ENCODE measurements around the gene TMEM14C.

Gene TMEM14C

DNA sequence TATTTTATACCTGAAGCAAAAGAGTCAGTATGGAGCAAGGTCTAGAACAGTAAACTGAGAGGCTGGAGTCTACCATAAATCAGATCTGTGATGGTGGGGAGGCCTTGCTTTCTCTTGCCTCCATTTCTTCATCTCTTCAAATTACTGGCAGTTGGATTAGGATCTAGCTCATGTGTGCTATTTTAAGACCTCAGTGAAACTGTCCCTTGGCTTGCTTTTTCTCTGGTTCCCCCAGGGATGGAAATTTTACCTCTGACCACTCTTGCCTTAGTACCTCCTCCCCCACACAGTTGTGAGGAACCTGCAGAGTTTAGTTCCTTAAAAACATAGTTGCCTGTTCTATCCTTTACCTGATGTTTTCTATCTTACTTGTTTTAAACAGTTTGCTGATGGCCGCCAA is 33.2 kb downstream of the TMEM14C start:
- H3K9me3 ChIP-seq, result no peaks in the 10 kb centered on the region
- H3K4me1 ChIP-seq, result no peaks in the 10 kb centered on the region
- intact Hi-C loops (cut with DNase I; ENCODE audit: low total_unique reads), result no loop called here
- no peak for DNase-seq
- no peak overlapping the region for H3K27ac ChIP-seq
- peaks cover 35 to 84% (median 65%) of the 10 kb centered on the region in 3 donors for H3K36me3 ChIP-seq
- H3K27me3 ChIP-seq, result no peaks in the 10 kb centered on the region
- no peak overlapping the region for H3K4me3 ChIP-seq
- TF ChIP-seq CTCF (IDR thresholded peaks at IDR 0.05), result no peak

DNA sequence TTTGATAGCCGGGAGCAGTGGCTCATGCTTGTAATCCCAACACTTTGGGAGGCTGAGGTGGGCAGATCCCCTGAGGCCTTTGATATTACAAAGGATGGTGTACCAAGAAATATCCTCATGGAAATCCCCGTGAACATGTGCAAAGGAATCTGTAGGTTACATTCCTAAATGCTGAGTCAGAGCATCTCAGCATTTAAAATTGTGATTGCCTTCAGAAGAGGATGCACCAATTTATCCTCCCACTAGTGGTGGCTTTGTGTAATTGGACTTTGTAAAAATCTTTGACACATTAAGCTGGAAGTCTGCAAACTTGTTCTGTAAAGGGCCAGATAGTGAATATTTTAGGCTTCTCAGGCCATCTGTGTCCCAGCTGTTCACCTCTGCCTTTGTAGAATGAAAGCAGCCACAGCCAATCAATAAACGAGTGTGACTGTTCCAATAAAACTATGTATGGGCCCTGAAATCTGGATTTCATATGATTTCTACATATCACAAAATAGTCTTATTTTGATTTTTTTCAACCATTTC is 36.5 kb downstream of the TMEM14C start:
- intact Hi-C loops (cut with DNase I; ENCODE audit: low total_unique reads), result no loop called here

DNA sequence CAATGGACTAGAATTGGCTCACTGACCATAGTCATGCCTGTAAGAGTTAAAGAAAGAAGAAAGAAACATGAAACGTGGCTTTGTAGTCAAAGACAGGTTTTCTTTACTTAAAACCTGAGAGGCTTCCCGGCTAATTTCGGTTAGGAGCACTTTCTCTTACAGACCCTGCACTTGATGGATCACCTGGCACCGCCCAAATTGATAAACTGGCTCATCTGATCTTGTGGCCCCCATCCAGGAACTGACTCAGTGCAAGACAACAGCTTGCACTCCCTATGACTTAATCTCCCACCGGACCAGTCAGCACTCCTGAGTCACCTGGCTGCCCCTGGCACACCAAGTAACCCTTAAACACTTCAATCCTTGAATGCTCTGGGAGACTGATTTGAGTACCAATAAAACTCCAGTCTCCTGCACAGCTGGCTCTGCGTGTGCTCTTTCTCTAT is 37.0 kb downstream of the TMEM14C start:
- Histone ChIP-seq H3K27ac (no peak overlapping the region), H3K36me3 (peaks cover 21 to 48% (median 35%) of the 10 kb centered on the region in 3 donors), H3K4me3 (no peak overlapping the region), H3K27me3 (no peaks in the 10 kb centered on the region), H3K9me3 (no peaks in the 10 kb centered on the region), H3K4me1 (no peaks in the 10 kb centered on the region)
- DNase-seq, result no peak
- intact Hi-C loops (cut with DNase I; ENCODE audit: low total_unique reads), result no loop called here
- TF ChIP-seq CTCF (IDR thresholded peaks at IDR 0.05), result no peak

More for the DNA sequence above, 36.5 kb downstream of the TMEM14C start:
- TF ChIP-seq CTCF (IDR thresholded peaks at IDR 0.05), result no peak
- no peak overlapping the region for H3K27ac ChIP-seq
- no peak overlapping the region for H3K4me3 ChIP-seq
- H3K4me1 ChIP-seq, result no peaks in the 10 kb centered on the region
- no peak for DNase-seq
- H3K36me3 ChIP-seq, result peaks cover 23 to 53% (median 40%) of the 10 kb centered on the region in 3 donors
- H3K27me3 ChIP-seq, result no peaks in the 10 kb centered on the region
- no peaks in the 10 kb centered on the region for H3K9me3 ChIP-seq

DNA sequence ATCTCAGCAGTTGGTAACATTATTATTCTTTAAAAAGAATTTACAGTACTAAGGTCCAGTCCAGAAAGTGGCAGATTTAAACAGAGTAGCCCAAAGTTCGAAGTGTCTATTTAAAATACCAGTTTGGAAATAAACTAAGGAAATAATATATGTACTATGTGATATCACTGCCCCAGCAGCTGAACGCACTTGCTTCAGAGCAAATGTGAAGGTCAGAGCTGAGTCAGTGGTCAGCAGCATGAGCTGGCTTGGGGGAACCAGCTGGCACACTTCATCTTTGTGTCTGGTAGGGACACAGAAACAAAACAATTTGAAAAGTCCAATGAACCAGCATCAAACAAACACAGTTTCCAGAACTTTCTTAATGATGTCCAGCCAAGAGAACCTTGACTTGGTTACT is 40.1 kb downstream of the TMEM14C start:
- Histone ChIP-seq H3K27me3 (no peaks in the 10 kb centered on the region), H3K9me3 (no peaks in the 10 kb centered on the region), H3K36me3 (peaks cover 0 to 17% (median 10%) of the 10 kb centered on the region in 3 donors), H3K4me3 (no peak overlapping the region), H3K4me1 (no peaks in the 10 kb centered on the region), H3K27ac (no peak overlapping the region)
- DNase-seq, result no peak
- TF ChIP-seq CTCF (IDR thresholded peaks at IDR 0.05), result no peak
- intact Hi-C loops (cut with DNase I; ENCODE audit: low total_unique reads), result no loop called here

- intact Hi-C loops (cut with DNase I; ENCODE audit: low total_unique reads), result no loop called here
- no peaks in the 10 kb centered on the region for H3K27me3 ChIP-seq
- no peak for DNase-seq
- no peak for TF ChIP-seq CTCF (IDR thresholded peaks at IDR 0.05)
- no peak overlapping the region for H3K4me3 ChIP-seq
- no peaks in the 10 kb centered on the region for H3K9me3 ChIP-seq
- H3K36me3 ChIP-seq, result peaks cover 0 to 27% (median 12%) of the 10 kb centered on the region in 3 donors
- H3K27ac ChIP-seq, result no peak overlapping the region
- H3K4me1 ChIP-seq, result no peaks in the 10 kb centered on the region
Observed at GRCh38 chr6:10769419-10769818, 46.5 kb downstream of the TMEM14C start.
